Upper lobe of left lung (tissue), 4 donors: ENCODE measurements around the gene USP6NL.
A peak's percentile ranks its signal among the peaks of the same experiment; 100 is the strongest.
"Not testable (repeated sequence)": the region's sequence is repeated elsewhere in the genome, so short reads cannot be mapped to it uniquely, and the experiment has no call there.

Experiments
- CTCF ChIP-seq, 6 experiments: fragments of 450-650 bp in 4 of 6; fragments of 200-600 bp in 2 of 6; sonication (generic) in 2 of 6; IDR thresholded peaks; one replicate each; pipeline ENCODE4 v1.5.1; 2016 to 2019; ENCODE audit warnings: antibody characterized with exemption in 6 of 6
- POLR2A ChIP-seq, 4 donors: fragments of 450-650 bp; IDR thresholded peaks; one replicate each; pipeline ENCODE4 v1.5.1; 2016 to 2017; ENCODE audit warnings: antibody characterized with exemption in 4 of 4, mild to moderate bottlenecking in 2 of 4

GRCh38 chr10:11494923-11495322 lies 116.5 kb downstream of the USP6NL start:
- TF ChIP-seq POLR2A (IDR thresholded peaks at IDR 0.05) = not testable (repeated sequence)
- peak in 2 of 6 experiments; percentile 17 to 37 for TF ChIP-seq CTCF (IDR thresholded peaks at IDR 0.05)
